Mesenchymal stem cell (in vitro differentiated cells and primary cell): ENCODE results near the gene TEF.

Experiments used
- DNase-seq: peaks from one replicate; pipeline ENCODE4 v3.0.0-alpha.2; 2013
- H2AFZ ChIP-seq: one replicate; pipeline ENCODE4 v1.6.1; 2013; ENCODE audit warnings: low read depth, mild to moderate bottlenecking, control low read depth, inconsistent platforms, low read length, moderate library complexity
- H2AK5ac ChIP-seq: 2 replicates; pipeline ENCODE4 v1.6.1; 2013; ENCODE audit warnings: low read length, moderate library complexity, mild to moderate bottlenecking, inconsistent platforms; ENCODE audit not compliant: severe bottlenecking
- H2BK120ac ChIP-seq: one replicate; pipeline ENCODE4 v1.6.1; 2013; ENCODE audit warnings: low read depth, mild to moderate bottlenecking, inconsistent platforms, low read length, moderate library complexity
- H2BK12ac ChIP-seq, 2 experiments: one replicate each; pipeline ENCODE4 v1.6.1; 2013; ENCODE audit warnings: inconsistent platforms in 2 of 2, low read length in 2 of 2, mild to moderate bottlenecking in 2 of 2, moderate library complexity in 2 of 2, control low read depth in 1 of 2
- H2BK15ac ChIP-seq: one replicate; pipeline ENCODE4 v1.6.1; 2013; ENCODE audit warnings: mild to moderate bottlenecking, low read depth, inconsistent platforms; ENCODE audit not compliant: poor library complexity, severe bottlenecking
- H2BK5ac ChIP-seq: 2 replicates; pipeline ENCODE4 v1.6.1; 2013; ENCODE audit warnings: low read depth, mild to moderate bottlenecking, low read length, control low read depth, inconsistent platforms; ENCODE audit not compliant: poor library complexity, severe bottlenecking
- H3K14ac ChIP-seq, 2 experiments: one replicate each; pipeline ENCODE4 v1.6.1; 2013; ENCODE audit warnings: inconsistent platforms in 2 of 2, low read length in 2 of 2, control low read depth in 1 of 2, mild to moderate bottlenecking in 1 of 2, moderate library complexity in 1 of 2
- H3K18ac ChIP-seq, 2 experiments: one replicate each; pipeline ENCODE4 v1.6.1; 2013; ENCODE audit warnings: inconsistent platforms in 2 of 2, low read length in 2 of 2, control low read depth in 1 of 2, low read depth in 1 of 2, mild to moderate bottlenecking in 1 of 2
- H3K23ac ChIP-seq, 2 experiments: one replicate each; pipeline ENCODE4 v1.6.1; 2013; ENCODE audit warnings: inconsistent platforms in 2 of 2, low read length in 2 of 2, mild to moderate bottlenecking in 2 of 2, moderate library complexity in 2 of 2, control low read depth in 1 of 2
- H3K27ac ChIP-seq: 2 replicates; pipeline ENCODE4 v1.5.1; 2013; ENCODE audit warnings: mild to moderate bottlenecking, moderate library complexity, low read length, control low read depth, inconsistent platforms; ENCODE audit not compliant: poor library complexity, severe bottlenecking
- H3K27me3 ChIP-seq, 2 experiments: 2 replicates each; pipeline versions ENCODE4 v1.6.1 to v1.7.0; 2013; ENCODE audit warnings: low read length in 2 of 2, mild to moderate bottlenecking in 2 of 2, moderate library complexity in 2 of 2, control low read depth in 1 of 2, inconsistent platforms in 1 of 2; ENCODE audit not compliant: control insufficient read depth in 1 of 2, insufficient read depth in 1 of 2
- H3K36me3 ChIP-seq, 2 experiments: 2 replicates each; pipeline versions ENCODE4 v1.6.1 to v1.7.0; 2013; ENCODE audit warnings: low read length in 2 of 2, control low read depth in 1 of 2, inconsistent platforms in 1 of 2, low read depth in 1 of 2, mild to moderate bottlenecking in 1 of 2; ENCODE audit not compliant: insufficient read depth in 2 of 2, control insufficient read depth in 1 of 2
- H3K4ac ChIP-seq, 2 experiments: one replicate each; pipeline ENCODE4 v1.6.1; 2013; ENCODE audit warnings: inconsistent platforms in 2 of 2, low read length in 2 of 2, mild to moderate bottlenecking in 2 of 2, moderate library complexity in 2 of 2, control low read depth in 1 of 2, low read depth in 1 of 2
- H3K4me1 ChIP-seq: 2 replicates; pipeline ENCODE4 v1.6.1; 2013; ENCODE audit warnings: low read depth, low read length, control low read depth; ENCODE audit not compliant: control insufficient read depth, insufficient read depth
- H3K4me2 ChIP-seq: 2 replicates; pipeline ENCODE4 v1.6.1; 2013; ENCODE audit warnings: low read length, mild to moderate bottlenecking, inconsistent platforms; ENCODE audit not compliant: poor library complexity, severe bottlenecking
- H3K4me3 ChIP-seq, 2 experiments: 2 replicates each; pipeline versions ENCODE4 v1.5.1 to v1.7.0; 2013; ENCODE audit warnings: low read length in 2 of 2, mild to moderate bottlenecking in 2 of 2, control low read depth in 1 of 2, low read depth in 1 of 2; ENCODE audit not compliant: insufficient read depth in 1 of 2
- H3K79me1 ChIP-seq: replicated peaks from 2 replicates; pipeline ENCODE4 v1.6.1; 2013; ENCODE audit warnings: mild to moderate bottlenecking, control low read depth, low read length, inconsistent platforms; ENCODE audit not compliant: poor library complexity, severe bottlenecking
- H3K9ac ChIP-seq: 2 replicates; pipeline ENCODE4 v1.7.0; 2013; ENCODE audit warnings: mild to moderate bottlenecking, low read length, moderate library complexity
- H3K9me3 ChIP-seq: 2 replicates; pipeline ENCODE4 v1.7.0; 2013; ENCODE audit warnings: mild to moderate bottlenecking, low read length; ENCODE audit not compliant: control insufficient read depth
- H4K8ac ChIP-seq: one replicate; pipeline ENCODE4 v1.6.1; 2013; ENCODE audit warnings: inconsistent platforms, mild to moderate bottlenecking, low read length, moderate library complexity
- H4K91ac ChIP-seq: one replicate; pipeline ENCODE4 v1.6.1; 2013; ENCODE audit warnings: mild to moderate bottlenecking, low read length, inconsistent platforms
- WGBS: methylation state at CpG from one replicate; pipeline ENCODE4 v1.1.7; 2013; ENCODE audit warnings: mixed read lengths; 5-methylcytosine and 5-hydroxymethylcytosine counted together

TEF gene

GRCh38 chr22:41377846-41378245 is 3.9 kb upstream of the TEF start:
- Histone ChIP-seq H4K8ac (no peak overlapping the region), H3K27ac (no peak overlapping the region), H3K9ac (no peak overlapping the region), H2BK120ac (no peak overlapping the region), H3K4me1 (peaks cover 16% of the 10 kb centered on the region), H3K4ac (no peak overlapping the region), H3K23ac (no peak overlapping the region), H3K18ac (no peak overlapping the region), H3K4me2 (no peak overlapping the region), H2AFZ (no peak overlapping the region), H3K27me3 (peaks cover under 1 to 7% of the 10 kb centered on the region in 2 experiments), H2AK5ac (no peak overlapping the region), H2BK12ac (no peak overlapping the region), H3K14ac (no peak overlapping the region), H2BK15ac (no peak overlapping the region), H3K4me3 (no peak overlapping the region), H3K36me3 (no peaks in the 10 kb centered on the region), H3K9me3 (no peaks in the 10 kb centered on the region), H4K91ac (no peak overlapping the region), H2BK5ac (no peak overlapping the region), H3K79me1 (peaks cover 2% of the 10 kb centered on the region)
- 100% methylated on average over 1 of the region's 6 CpGs for WGBS
- no peak for DNase-seq

GRCh38 chr22:41380993-41381328 is 781 bp upstream of the TEF start:
- H4K8ac ChIP-seq, result peak overlapping the region; percentile 95
- peak overlapping the region; percentile 96 for H4K91ac ChIP-seq
- H3K27me3 ChIP-seq, result no peaks in the 10 kb centered on the region
- H3K14ac ChIP-seq, result no peak overlapping the region
- H3K4me3 ChIP-seq, result peak overlapping the region; percentile 67 to 79
- peaks cover 16% of the 10 kb centered on the region for H3K4me1 ChIP-seq
- peak overlapping the region; percentile 42 to 51 for H2BK12ac ChIP-seq
- no peak overlapping the region for H2AK5ac ChIP-seq
- peak overlapping the region; percentile 75 for H2AFZ ChIP-seq
- peak overlapping the region; percentile 96 for H2BK5ac ChIP-seq
- H3K9me3 ChIP-seq, result no peaks in the 10 kb centered on the region
- H3K79me1 ChIP-seq, result peaks cover 4% of the 10 kb centered on the region
- no peak overlapping the region for H3K18ac ChIP-seq
- peak overlapping the region; percentile 80 for H2BK120ac ChIP-seq
- H3K36me3 ChIP-seq, result peaks cover 0 to 6% of the 10 kb centered on the region in 2 experiments
- peak overlapping the region; percentile 93 for H3K27ac ChIP-seq
- H2BK15ac ChIP-seq, result peak overlapping the region; percentile 95
- H3K4me2 ChIP-seq, result peak overlapping the region; percentile 87
- peak; percentile 95 for DNase-seq
- no peak overlapping the region for H3K23ac ChIP-seq
- peak overlapping the region in 1 of 2 experiments; percentile 54 for H3K4ac ChIP-seq
- H3K9ac ChIP-seq, result peak overlapping the region; percentile 96
- 2% methylated on average over 17 of the region's 22 CpGs for WGBS

- peak overlapping the region; percentile 98 for H2BK120ac ChIP-seq
- H3K23ac ChIP-seq, result no peak overlapping the region
- H3K18ac ChIP-seq, result peak overlapping the region; percentile 65 to 95
- peak overlapping the region; percentile 94 for H2BK5ac ChIP-seq
- H2BK12ac ChIP-seq, result no peak overlapping the region
- H3K9ac ChIP-seq, result peak overlapping the region; percentile 91
- WGBS, result 3% methylated on average over 25 of the region's 35 CpGs
- no peaks in the 10 kb centered on the region for H3K9me3 ChIP-seq
- no peak overlapping the region for H4K91ac ChIP-seq
- H3K4ac ChIP-seq, result no peak overlapping the region
- H4K8ac ChIP-seq, result peak overlapping the region; percentile 83
- peaks cover 2 to 8% of the 10 kb centered on the region in 2 experiments for H3K36me3 ChIP-seq
- no peaks in the 10 kb centered on the region for H3K27me3 ChIP-seq
- no peak overlapping the region for H3K14ac ChIP-seq
- no peak overlapping the region for H3K27ac ChIP-seq
- H2AFZ ChIP-seq, result peak overlapping the region; percentile 83
- H3K4me3 ChIP-seq, result peak overlapping the region; percentile 83 to 93
- peak overlapping the region; percentile 85 for H3K4me2 ChIP-seq
- H3K4me1 ChIP-seq, result peaks cover 16% of the 10 kb centered on the region
- peaks cover 4% of the 10 kb centered on the region for H3K79me1 ChIP-seq
- H2BK15ac ChIP-seq, result peak overlapping the region; percentile 93
- H2AK5ac ChIP-seq, result no peak overlapping the region
- DNase-seq, result peak; percentile 64
These were observed 396 bp downstream of the TEF start for GRCh38 chr22:41382098-41382578.

- Histone ChIP-seq H3K23ac (no peak overlapping the region), H3K14ac (peak overlapping the region in 1 of 2 experiments; percentile 31), H3K27me3 (no peaks in the 10 kb centered on the region), H2AK5ac (no peak overlapping the region), H3K27ac (no peak overlapping the region), H3K9me3 (no peaks in the 10 kb centered on the region), H4K8ac (no peak overlapping the region), H3K79me1 (peaks cover 7% of the 10 kb centered on the region), H2BK120ac (no peak overlapping the region), H3K36me3 (peaks cover 6 to 13% of the 10 kb centered on the region in 2 experiments), H2BK15ac (no peak overlapping the region), H3K4ac (no peak overlapping the region), H2AFZ (no peak overlapping the region), H3K4me2 (peak overlapping the region; percentile 82), H4K91ac (no peak overlapping the region), H3K4me1 (peaks cover 16% of the 10 kb centered on the region), H3K4me3 (peak overlapping the region; percentile 83 to 93), H3K18ac (no peak overlapping the region), H3K9ac (peak overlapping the region; percentile 91), H2BK5ac (no peak overlapping the region), H2BK12ac (no peak overlapping the region)
- DNase-seq, result no peak
- WGBS, result 58% methylated on average over 19 of the region's 19 CpGs
These were observed 868 bp downstream of the TEF start for GRCh38 chr22:41382610-41383009.
